Esophagus muscularis mucosa (tissue), 4 donors: ENCODE data around the gene UCP2. TPM values are rescaled to one million over a fixed set of nuclear protein-coding genes. Genes with fewer than 3 reads are reported as not detected.

Source experiments
- DNase-seq: peaks from one replicate; pipeline ENCODE4 v3.0.0-alpha.2; 2017; ENCODE audit errors: extremely low spot score
- H3K27ac ChIP-seq, 4 donors: fragments of 200-600 bp; sonication (generic); replicated peaks in 1 of 4; 1 replicate in 3 of 4; 2 replicates in 1 of 4; pipeline ENCODE4 v1.5.1; 2016 to 2019; ENCODE audit warnings: mild to moderate bottlenecking in 1 of 4
- H3K27me3 ChIP-seq, 4 donors: fragments of 200-600 bp; sonication (generic); one replicate each; pipeline versions ENCODE4 v1.5.1 to v1.6.0; 2016 to 2019
- H3K36me3 ChIP-seq, 4 donors: fragments of 200-600 bp; sonication (generic); one replicate each; pipeline ENCODE4 v1.5.1; 2016 to 2019
- H3K4me1 ChIP-seq, 4 donors: fragments of 200-600 bp; sonication (generic); one replicate each; pipeline ENCODE4 v1.5.1; 2016 to 2019
- H3K4me3 ChIP-seq, 4 donors: fragments of 200-600 bp; sonication (generic); 1 replicate in 2 of 4; 2 replicates in 2 of 4; pipeline ENCODE4 v1.5.1; 2016 to 2019; ENCODE audit warnings: mild to moderate bottlenecking in 4 of 4, moderate library complexity in 1 of 4
- H3K9me3 ChIP-seq, 4 donors: fragments of 200-600 bp; sonication (generic); 1 replicate in 3 of 4; 2 replicates in 1 of 4; pipeline ENCODE4 v1.5.1; 2016 to 2019
- CTCF ChIP-seq, 3 experiments: fragments of 200-600 bp in 2 of 3; fragments of 450-650 bp in 1 of 3; sonication (generic) in 2 of 3; IDR thresholded peaks; one replicate each; pipeline ENCODE4 v1.5.1; 2017 to 2019; ENCODE audit warnings: antibody characterized with exemption in 3 of 3, mild to moderate bottlenecking in 2 of 3, moderate library complexity in 1 of 3
- EP300 ChIP-seq: sonication (generic); formaldehyde crosslinking; IDR thresholded peaks from one replicate; pipeline ENCODE4 v1.6.1; 2017; ENCODE audit warnings: antibody characterized with exemption
- POLR2A ChIP-seq: fragments of 450-650 bp; IDR thresholded peaks from one replicate; pipeline ENCODE4 v1.6.1; 2017; ENCODE audit warnings: antibody characterized with exemption, moderate library complexity, mild to moderate bottlenecking, low read depth
- POLR2AphosphoS5 ChIP-seq, 2 donors: sonication (generic); formaldehyde crosslinking; IDR thresholded peaks; one replicate each; pipeline ENCODE4 v1.6.1; 2017; ENCODE audit warnings: antibody characterized with exemption in 2 of 2
- WGBS: methylation state at CpG from one replicate; pipeline ENCODE4 v1.1.5; 2018; 5-methylcytosine and 5-hydroxymethylcytosine counted together
- intact Hi-C: fragments of 100-400 bp; cut with DNase I; formaldehyde crosslinking; loops from one replicate; pipeline ENCODE4 v1.15.1; 2023
- total RNA-seq, 4 donors: library from RNA; depleted of rRNA; stranded (reverse); fragments of >200 nt; gene quantifications; one replicate each; pipeline versions ENCODE4 v1.1.0 to v1.2.1, GENCODE V29; 2016

The UCP2 gene
- total RNA-seq, 4 donors from 2014 or later, result 22.4 to 43.6 (median 30.9) TPM

- no peak for DNase-seq
- peaks cover 0 to 29% (median 6%) of the 10 kb centered on the region in 4 donors for H3K36me3 ChIP-seq
- H3K27ac ChIP-seq, result no peak overlapping the region
- H3K27me3 ChIP-seq, result no peaks in the 10 kb centered on the region
- TF ChIP-seq EP300 (no peak), POLR2AphosphoS5 (IDR thresholded peaks at IDR 0.05) (no peak), POLR2A (no peak), CTCF (IDR thresholded peaks at IDR 0.05) (no peak)
- 87% methylated on average over 6 of the region's 6 CpGs for WGBS
- intact Hi-C loops, result loop anchor here (10.0 kb wide), 1 partner anchor 58 kb away; no protein-coding TSS in a partner anchor
- no peak overlapping the region for H3K4me3 ChIP-seq
- no peaks in the 10 kb centered on the region for H3K9me3 ChIP-seq
- peaks cover 24 to 39% (median 31%) of the 10 kb centered on the region in 4 donors for H3K4me1 ChIP-seq
Measured at GRCh38 chr11:74022546-74022945, 39.9 kb upstream of the UCP2 start.

GRCh38 chr11:74021998-74022397 lies 39.4 kb upstream of the UCP2 start:
- no peaks in the 10 kb centered on the region for H3K9me3 ChIP-seq
- 93% methylated on average over 6 of the region's 6 CpGs for WGBS
- no peak for DNase-seq
- H3K27ac ChIP-seq, result no peak overlapping the region
- intact Hi-C loops, result loop anchor here (10.0 kb wide), 1 partner anchor 57 kb away; no protein-coding TSS in a partner anchor
- TF ChIP-seq CTCF (IDR thresholded peaks at IDR 0.05) (no peak), EP300 (no peak), POLR2AphosphoS5 (IDR thresholded peaks at IDR 0.05) (no peak), POLR2A (no peak)
- no peaks in the 10 kb centered on the region for H3K27me3 ChIP-seq
- peaks cover 24 to 42% (median 31%) of the 10 kb centered on the region in 4 donors for H3K4me1 ChIP-seq
- peaks cover 0 to 34% (median 6%) of the 10 kb centered on the region in 4 donors for H3K36me3 ChIP-seq
- H3K4me3 ChIP-seq, result no peak overlapping the region

GRCh38 chr11:74020539-74020938 lies 37.9 kb upstream of the UCP2 start:
- intact Hi-C loops, result loop anchor here (10.0 kb wide), 1 partner anchor 56 kb away; no protein-coding TSS in a partner anchor
- 79% methylated on average over 4 of the region's 4 CpGs for WGBS
- peaks cover 24 to 42% (median 31%) of the 10 kb centered on the region in 4 donors for H3K4me1 ChIP-seq

GRCh38 chr11:74019860-74020259 lies 37.2 kb upstream of the UCP2 start:
- H3K27ac ChIP-seq, result peak overlapping the region in 3 of 4 donors; percentile 68 to 76 (median 73)
- TF ChIP-seq POLR2AphosphoS5 (IDR thresholded peaks at IDR 0.05), result no peak
- no peak for TF ChIP-seq EP300
- no peak for TF ChIP-seq POLR2A
- no peak for TF ChIP-seq CTCF (IDR thresholded peaks at IDR 0.05)
- 78% methylated on average over 4 of the region's 4 CpGs for WGBS
- H3K27me3 ChIP-seq, result no peaks in the 10 kb centered on the region
- no peak overlapping the region for H3K4me3 ChIP-seq
- intact Hi-C loops, result loop anchor here (10.0 kb wide), 1 partner anchor 55 kb away; no protein-coding TSS in a partner anchor
- no peaks in the 10 kb centered on the region for H3K9me3 ChIP-seq
- H3K4me1 ChIP-seq, result peaks cover 24 to 41% (median 28%) of the 10 kb centered on the region in 4 donors
- peaks cover 0 to 40% (median 6%) of the 10 kb centered on the region in 4 donors for H3K36me3 ChIP-seq
- DNase-seq, result no peak

More at GRCh38 chr11:74020539-74020938, 37.9 kb upstream of the UCP2 start:
- no peaks in the 10 kb centered on the region for H3K27me3 ChIP-seq
- no peak for DNase-seq
- H3K27ac ChIP-seq, result peak overlapping the region in 1 of 4 donors; percentile 73
- H3K4me3 ChIP-seq, result no peak overlapping the region
- H3K9me3 ChIP-seq, result no peaks in the 10 kb centered on the region
- peaks cover 0 to 39% (median 6%) of the 10 kb centered on the region in 4 donors for H3K36me3 ChIP-seq
- TF ChIP-seq POLR2A (no peak), CTCF (IDR thresholded peaks at IDR 0.05) (no peak), EP300 (no peak), POLR2AphosphoS5 (IDR thresholded peaks at IDR 0.05) (no peak)
